ENCODE results near the gene ZCCHC7. TPM values are rescaled to one million over a fixed set of nuclear protein-coding genes. Genes with fewer than 3 reads are reported as not detected.
"Not testable (repeated sequence)": the region's sequence is repeated elsewhere in the genome, so short reads cannot be mapped to it uniquely, and the experiment has no call there.

Gene ZCCHC7
- total RNA-seq, 1 donor from 2014 or later, result 23.4 TPM

DNA sequence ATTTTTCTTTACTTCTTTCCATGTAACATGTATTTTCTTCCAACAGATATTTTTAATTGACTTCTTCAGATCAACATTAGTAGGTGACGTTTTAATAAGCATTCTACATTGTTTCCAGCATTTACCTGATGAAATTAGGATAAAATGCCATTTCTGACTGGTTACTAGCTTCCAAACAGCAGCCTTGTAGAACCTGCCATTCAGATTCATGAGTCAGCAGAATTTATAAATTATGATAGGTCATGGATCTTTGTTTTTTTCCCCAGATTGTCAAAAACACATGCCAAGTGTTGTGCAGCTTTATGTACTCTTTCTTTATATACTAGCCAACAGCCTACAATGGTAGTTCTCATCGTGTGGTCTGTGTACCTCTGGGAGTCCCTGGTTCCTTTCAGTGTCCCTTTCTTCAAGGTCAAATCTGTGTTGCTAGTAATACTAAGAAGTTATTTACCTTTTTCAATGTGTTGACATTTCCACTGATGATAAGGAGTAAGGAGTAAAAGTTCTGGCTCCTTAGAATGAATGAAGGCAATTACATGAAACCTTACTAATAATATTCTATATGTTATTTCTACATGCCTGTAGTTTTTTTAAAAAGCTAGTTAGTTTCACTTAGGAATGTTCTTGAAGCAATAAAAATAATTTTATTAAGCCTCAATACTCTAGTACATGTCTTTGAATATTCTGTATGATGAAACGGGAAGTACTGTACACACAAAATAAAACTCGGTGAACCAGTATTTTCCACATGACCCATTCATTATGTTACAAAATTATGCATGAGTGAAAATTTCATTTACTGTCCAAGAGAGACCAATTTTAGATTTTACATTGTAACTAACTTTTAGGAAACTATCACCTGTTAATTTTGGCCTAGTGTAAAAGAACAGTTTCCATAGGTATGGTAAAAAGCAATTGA, 135.8 kb downstream of the ZCCHC7 start:
- DNase-seq, result no peak

- no peak for DNase-seq
Measured at GRCh38 chr9:37259951-37260350, 139.6 kb downstream of the ZCCHC7 start.

GRCh38 chr9:37262410-37262809, 142.0 kb downstream of the ZCCHC7 start:
- DNase-seq, result peak; percentile 11

DNA sequence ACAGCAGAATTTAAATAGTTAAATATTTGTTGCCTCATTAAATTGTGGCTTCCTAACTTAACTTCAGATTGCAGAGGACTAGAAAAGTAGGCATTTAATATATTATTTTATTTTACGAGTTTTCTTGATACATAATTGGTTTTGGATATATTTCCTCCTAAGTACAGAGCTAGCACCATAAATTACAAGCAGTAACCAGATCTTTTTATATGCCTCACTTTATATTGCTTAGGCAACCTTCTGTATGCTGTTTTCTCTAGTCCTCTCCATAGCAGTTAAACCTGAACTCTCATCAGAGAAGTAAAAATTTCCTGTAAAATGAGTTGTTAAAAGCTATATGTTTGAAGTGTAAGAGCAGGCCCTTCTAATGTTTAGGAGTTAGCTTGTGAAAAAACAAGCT, 144.2 kb downstream of the ZCCHC7 start:
- no peak for DNase-seq

GRCh38 chr9:37266630-37267029, 146.3 kb downstream of the ZCCHC7 start:
- DNase-seq, result no peak

GRCh38 chr9:37269221-37269620, 148.8 kb downstream of the ZCCHC7 start:
- no peak for DNase-seq

DNA sequence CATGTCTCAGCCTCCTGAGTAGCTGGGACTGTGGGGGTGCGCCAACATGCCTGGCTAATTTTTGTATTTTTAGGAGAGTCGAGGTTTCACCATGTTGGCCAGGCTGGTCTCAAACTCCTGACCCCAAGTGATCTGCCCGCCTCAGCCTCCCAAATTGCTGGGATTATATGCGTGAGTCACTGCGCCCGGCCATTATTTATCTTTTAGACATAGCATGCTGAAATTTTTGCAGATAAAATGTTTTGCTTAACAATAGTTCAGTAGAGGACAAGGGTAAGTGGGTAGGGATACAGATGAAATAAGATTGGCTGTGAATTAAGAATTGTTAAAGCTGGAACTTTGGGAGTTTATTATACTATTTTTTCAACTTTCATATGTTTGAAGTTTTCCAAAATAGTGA, 151.3 kb downstream of the ZCCHC7 start:
- DNase-seq, result no peak

DNA sequence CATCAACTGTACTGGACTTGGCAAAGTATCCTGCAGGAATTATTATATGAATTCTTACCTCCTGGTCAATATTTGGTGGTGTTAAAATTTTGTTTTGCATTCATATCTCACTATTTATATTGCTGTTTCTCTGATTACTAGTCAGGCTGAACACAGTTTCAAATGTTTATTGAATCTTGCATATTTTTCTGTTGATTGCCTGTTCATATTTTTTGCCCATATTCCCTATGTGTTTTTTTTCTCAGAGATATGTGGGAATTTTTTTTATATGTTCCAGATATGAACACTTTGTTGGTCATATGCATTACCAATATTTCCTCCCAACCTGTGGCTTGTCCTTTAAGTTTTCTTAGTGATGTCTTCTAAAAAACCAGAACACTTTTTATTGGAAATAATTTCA, 153.2 kb downstream of the ZCCHC7 start:
- no peak for DNase-seq

DNA sequence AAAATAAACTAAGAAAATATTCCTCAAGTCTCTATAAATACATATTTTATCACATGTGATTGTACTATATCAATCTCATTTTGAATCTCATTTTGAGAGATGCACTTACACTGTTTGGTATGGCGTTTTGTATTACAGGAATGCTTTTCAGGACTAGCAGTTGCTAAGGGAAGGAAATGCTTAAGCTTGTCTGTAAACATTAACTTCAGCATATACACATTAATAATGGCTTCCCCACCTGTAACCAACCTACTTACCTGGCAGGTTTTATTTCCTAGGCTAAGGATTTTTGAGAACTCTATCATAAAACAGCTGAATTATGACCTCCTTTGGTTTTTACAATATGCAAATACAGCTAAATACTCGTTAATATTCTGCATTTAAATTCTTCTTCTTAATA, 161.2 kb downstream of the ZCCHC7 start:
- DNase-seq, result peak; percentile 6

DNA sequence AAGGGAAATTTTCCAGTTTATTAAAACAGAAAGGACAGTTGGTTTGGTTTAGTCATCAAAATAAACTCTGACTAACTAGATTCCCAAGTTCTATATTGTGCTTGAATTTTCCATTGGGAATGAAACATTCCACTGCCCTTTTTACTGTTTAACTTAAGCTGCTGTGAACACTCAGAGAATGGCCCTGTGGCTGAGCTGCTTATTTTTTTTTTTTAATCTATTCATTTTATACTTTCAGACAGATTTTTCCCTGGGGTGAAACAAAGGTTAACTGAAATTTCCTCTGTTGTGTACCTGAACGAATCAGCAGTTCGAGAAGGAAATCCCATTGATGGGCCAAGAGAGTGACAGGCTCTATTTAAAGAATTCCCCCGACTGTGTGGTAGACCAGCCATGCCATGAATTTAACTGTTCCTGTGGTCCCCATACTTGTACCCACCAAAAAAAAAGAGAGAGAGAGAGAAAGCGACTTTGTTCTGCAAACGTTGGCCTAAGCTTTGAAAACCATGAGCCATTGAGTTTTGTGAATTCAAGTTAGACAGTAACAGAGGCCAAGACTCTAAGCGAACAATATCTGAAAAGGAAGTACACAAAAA, 163.5 kb downstream of the ZCCHC7 start:
- DNase-seq, result peak; percentile 6

DNA sequence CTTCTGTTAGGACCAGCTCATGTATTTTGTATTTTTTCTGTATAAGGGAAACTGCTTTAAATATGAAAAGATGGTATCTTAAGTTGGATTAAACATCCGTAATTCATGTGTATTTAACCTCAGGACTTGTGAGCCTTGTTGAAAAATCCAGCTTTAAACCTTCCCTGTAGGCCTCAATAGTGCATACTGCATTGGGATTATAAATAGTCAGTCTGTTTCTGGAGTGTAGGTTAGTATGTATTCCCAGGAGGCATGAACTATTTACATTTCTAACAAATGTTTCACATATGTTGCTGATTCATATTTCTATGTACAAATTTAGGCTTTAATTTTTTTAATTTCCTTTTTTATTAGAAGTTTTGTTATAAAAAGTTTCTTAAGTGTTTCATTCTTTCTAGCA, 164.3 kb downstream of the ZCCHC7 start:
- DNase-seq, result peak; percentile 28

DNA sequence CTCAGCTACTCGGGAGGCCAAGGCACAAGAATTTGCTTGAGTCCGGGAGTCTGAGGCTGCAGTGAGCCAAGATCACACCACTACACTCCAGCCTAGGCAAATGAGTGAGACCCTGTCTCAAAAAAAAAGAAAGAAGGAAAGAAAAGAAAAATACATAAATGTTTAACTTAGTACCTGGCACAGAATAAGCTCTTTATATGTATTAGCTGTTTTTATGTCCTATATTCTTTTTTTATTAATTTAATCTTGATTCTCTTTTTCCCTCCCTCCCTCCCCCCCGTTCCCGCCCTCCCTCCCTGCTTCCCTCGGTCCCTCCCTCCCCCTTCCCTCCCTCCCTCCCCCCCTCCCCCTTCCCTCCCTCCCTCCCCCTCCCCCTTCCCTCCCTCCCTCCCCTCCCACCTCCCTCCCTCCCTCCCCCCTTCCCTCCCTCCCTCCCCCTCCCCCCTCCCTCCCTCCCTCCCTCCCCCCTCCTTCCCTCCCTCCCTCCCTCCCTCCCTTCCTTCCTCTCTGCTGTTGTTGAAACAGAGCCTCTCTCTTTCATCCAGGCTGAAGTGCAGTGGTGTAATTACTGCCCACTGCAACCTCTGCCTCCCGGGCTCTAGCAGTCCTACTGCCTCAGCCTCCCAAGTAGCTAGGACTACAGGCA, 166.3 kb downstream of the ZCCHC7 start:
- DNase-seq, result no peak

DNA sequence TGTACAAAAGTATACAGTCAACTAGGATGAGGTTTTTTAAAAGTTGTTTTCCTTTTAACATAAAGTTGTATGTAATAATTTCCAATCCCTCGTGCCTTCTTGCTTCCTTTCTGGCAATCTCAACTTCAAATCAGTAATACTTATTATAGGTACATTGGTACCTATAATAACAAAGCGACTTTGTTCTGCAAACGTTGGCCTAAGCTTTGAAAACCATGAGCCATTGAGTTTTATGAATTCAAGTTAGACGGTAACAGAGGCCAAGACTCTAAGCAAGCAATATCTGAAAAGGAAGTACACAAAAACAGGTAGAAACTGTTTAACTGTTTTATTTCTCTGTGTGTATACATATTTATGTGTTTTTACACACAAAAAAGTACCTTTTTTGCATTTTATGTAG, 166.9 kb downstream of the ZCCHC7 start:
- no peak for DNase-seq

DNA sequence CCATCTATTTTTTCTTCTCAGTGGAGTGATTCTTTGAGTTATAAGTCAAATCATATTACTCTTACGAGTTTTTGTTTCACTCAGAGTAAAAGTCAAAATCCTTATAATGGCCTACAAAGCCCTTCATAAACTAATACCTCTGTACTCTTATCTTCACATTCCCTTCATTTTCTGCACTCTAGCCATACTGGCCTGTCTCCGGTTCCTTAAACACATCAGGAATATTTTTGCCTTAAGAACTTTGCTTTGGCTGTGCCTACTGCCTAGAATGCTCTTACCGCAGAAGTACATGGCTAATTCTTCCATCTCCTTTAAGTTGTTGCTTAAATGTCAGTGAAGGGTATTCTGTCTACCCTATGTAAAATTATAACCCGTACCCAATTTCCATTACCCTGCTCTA, 169.3 kb downstream of the ZCCHC7 start:
- no peak for DNase-seq

DNA sequence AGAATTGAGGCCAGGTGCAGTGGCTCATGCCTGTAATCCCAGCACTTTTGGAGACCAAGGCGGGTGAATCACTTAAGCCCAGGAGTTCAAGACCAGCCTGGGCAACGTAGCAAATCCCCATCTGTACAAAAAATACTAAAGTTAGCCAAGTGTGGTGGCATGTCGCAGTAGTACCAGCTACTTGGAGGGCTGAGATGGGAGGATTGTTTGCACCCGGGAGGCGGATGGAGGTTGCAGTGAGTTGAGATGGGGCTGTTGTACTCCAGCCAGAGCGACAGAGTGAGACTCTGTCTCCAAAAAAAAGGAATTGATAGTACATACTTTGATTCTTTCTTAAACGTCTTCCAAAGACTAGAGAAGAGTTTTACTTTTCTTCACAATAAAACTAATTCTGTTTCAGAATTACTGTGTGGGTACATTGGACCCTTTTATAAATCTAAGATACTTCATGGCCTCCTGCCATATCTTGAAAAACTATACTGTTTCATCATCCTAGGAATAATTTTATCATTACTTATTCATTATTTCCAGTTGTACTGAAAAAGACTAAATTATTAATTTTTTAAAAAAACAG, 170.1 kb downstream of the ZCCHC7 start:
- DNase-seq, result no peak

GRCh38 chr9:37290940-37291485, 170.6 kb downstream of the ZCCHC7 start:
- no peak for DNase-seq

- DNase-seq, result not testable (repeated sequence)
Measured at GRCh38 chr9:37291612-37292238, 171.4 kb downstream of the ZCCHC7 start.

DNA sequence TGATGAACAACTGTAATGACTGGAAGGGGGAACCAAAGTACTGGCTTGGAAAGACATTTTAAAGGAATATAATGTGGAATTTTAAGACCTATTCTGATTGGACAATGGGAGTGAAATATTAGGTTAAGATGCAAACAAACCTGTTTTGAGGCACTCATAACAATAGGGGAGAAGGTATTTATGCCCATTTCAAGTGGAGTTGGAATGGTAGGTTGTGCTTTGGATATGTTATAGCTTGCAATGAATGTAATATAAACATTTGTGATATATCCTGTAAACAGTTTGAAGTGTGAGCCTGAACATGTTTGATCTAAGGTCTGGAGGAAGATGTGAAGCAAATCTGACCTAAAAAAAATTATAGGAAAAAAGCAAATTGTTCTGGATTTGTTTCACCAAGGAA, 172.5 kb downstream of the ZCCHC7 start:
- DNase-seq, result peak; percentile 4

- peak; percentile 40 for DNase-seq
Measured at GRCh38 chr9:37293664-37294524, 173.5 kb downstream of the ZCCHC7 start.

- DNase-seq, result no peak
Measured at GRCh38 chr9:37295178-37295577, 174.8 kb downstream of the ZCCHC7 start.

DNA sequence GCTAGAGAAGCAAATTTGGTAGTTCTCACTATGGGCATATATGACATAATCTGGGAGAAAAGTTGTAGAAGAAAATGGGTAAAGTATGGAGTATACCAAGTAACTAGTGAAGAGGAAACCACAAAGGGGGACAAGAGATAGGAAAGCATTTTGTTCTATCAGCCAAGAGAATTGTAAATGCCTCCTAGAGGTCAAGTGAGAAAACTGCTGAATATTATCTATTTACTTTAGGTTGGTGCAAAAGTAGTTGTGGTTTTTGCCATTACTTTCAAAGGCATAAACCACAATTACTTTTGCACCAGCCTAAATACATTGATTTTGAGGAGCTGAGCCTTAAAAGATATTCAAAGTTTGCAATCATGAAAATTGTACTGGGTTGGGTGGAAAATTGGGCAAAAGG, 175.4 kb downstream of the ZCCHC7 start:
- no peak for DNase-seq

Measured in tongue (tissue), 2 donors.